Neuronal stem cell (in vitro differentiated cells): ENCODE data around the gene RLN3.
"Not testable (repeated sequence)": the region's sequence is repeated elsewhere in the genome, so short reads cannot be mapped to it uniquely, and the experiment has no call there.

Source experiments
- DNase-seq: peaks from one replicate; pipeline ENCODE4 v3.0.0-alpha.2; 2013; ENCODE audit warnings: low spot score
- H2AFZ ChIP-seq: one replicate; pipeline ENCODE4 v1.6.1; 2013; ENCODE audit warnings: mild to moderate bottlenecking, low read length, inconsistent platforms
- H2AK5ac ChIP-seq: 2 replicates; pipeline ENCODE4 v1.6.1; 2013; ENCODE audit warnings: low read depth, mild to moderate bottlenecking, inconsistent platforms, low read length, moderate library complexity, mixed read lengths
- H2BK120ac ChIP-seq: 2 replicates; pipeline ENCODE4 v1.6.1; 2013; ENCODE audit warnings: low read depth, mild to moderate bottlenecking, inconsistent platforms, low read length, moderate library complexity, mixed read lengths
- H2BK12ac ChIP-seq: one replicate; pipeline ENCODE4 v1.6.1; 2013; ENCODE audit warnings: low read length, inconsistent platforms
- H2BK15ac ChIP-seq: 2 replicates; pipeline ENCODE4 v1.6.1; 2013; ENCODE audit warnings: mild to moderate bottlenecking, low read length, inconsistent platforms, mixed read lengths
- H2BK5ac ChIP-seq: one replicate; pipeline ENCODE4 v1.6.1; 2013; ENCODE audit warnings: inconsistent platforms, mild to moderate bottlenecking, low read length, moderate library complexity
- H3K14ac ChIP-seq: one replicate; pipeline ENCODE4 v1.6.1; 2013; ENCODE audit warnings: low read length, inconsistent platforms
- H3K18ac ChIP-seq: 2 replicates; pipeline ENCODE4 v1.6.1; 2013; ENCODE audit warnings: low read length, inconsistent platforms
- H3K23ac ChIP-seq: 2 replicates; pipeline ENCODE4 v1.6.1; 2013; ENCODE audit warnings: low read depth, mild to moderate bottlenecking, mixed read lengths, low read length, inconsistent platforms; ENCODE audit not compliant: poor library complexity
- H3K27ac ChIP-seq: replicated peaks from 3 replicates; pipeline ENCODE4 v1.5.1; 2013; ENCODE audit warnings: low read length, inconsistent platforms
- H3K27me3 ChIP-seq, 3 experiments: 2 replicates each; pipeline ENCODE4 v1.6.1; 2013; ENCODE audit warnings: low read length in 3 of 3, mild to moderate bottlenecking in 2 of 3, inconsistent platforms in 1 of 3, low read depth in 1 of 3, mixed read lengths in 1 of 3, moderate library complexity in 1 of 3; ENCODE audit not compliant: control insufficient read depth in 3 of 3, insufficient read depth in 3 of 3
- H3K36me3 ChIP-seq, 2 donors: replicated peaks in 1 of 2; 2 replicates each; pipeline ENCODE4 v1.6.1; 2013; ENCODE audit warnings: low read length in 2 of 2; ENCODE audit not compliant: control insufficient read depth in 2 of 2, insufficient read depth in 2 of 2
- H3K4ac ChIP-seq: 2 replicates; pipeline ENCODE4 v1.6.1; 2013; ENCODE audit warnings: inconsistent platforms, mild to moderate bottlenecking, low read length, moderate library complexity
- H3K4me1 ChIP-seq, 2 donors: 1 replicate in 1 of 2; 2 replicates in 1 of 2; pipeline ENCODE4 v1.6.1; 2013; ENCODE audit warnings: low read length in 2 of 2, low read depth in 1 of 2; ENCODE audit not compliant: control insufficient read depth in 2 of 2, insufficient read depth in 1 of 2
- H3K4me2 ChIP-seq: one replicate; pipeline ENCODE4 v1.6.1; 2013; ENCODE audit warnings: mild to moderate bottlenecking, low read length, inconsistent platforms; ENCODE audit not compliant: insufficient read depth, poor library complexity, severe bottlenecking
- H3K4me3 ChIP-seq, 2 donors: 2 replicates each; pipeline ENCODE4 v1.5.1; 2013; ENCODE audit warnings: low read length in 2 of 2, mild to moderate bottlenecking in 2 of 2, inconsistent platforms in 1 of 2, moderate library complexity in 1 of 2
- H3K79me1 ChIP-seq: one replicate; pipeline ENCODE4 v1.6.1; 2013; ENCODE audit warnings: low read depth, mild to moderate bottlenecking, inconsistent platforms, low read length, moderate library complexity
- H3K9ac ChIP-seq: one replicate; pipeline ENCODE4 v1.6.1; 2013; ENCODE audit warnings: mild to moderate bottlenecking, low read depth, low read length, inconsistent platforms; ENCODE audit not compliant: poor library complexity
- H3K9me3 ChIP-seq, 2 donors: replicated peaks in 1 of 2; 2 replicates each; pipeline versions ENCODE3 to v1.6.1; 2013; ENCODE audit warnings: low read length in 2 of 2, mild to moderate bottlenecking in 2 of 2, inconsistent platforms in 1 of 2, low read depth in 1 of 2, mixed read lengths in 1 of 2, moderate library complexity in 1 of 2; ENCODE audit not compliant: control insufficient read depth in 2 of 2, insufficient read depth in 1 of 2
- H4K8ac ChIP-seq: one replicate; pipeline ENCODE4 v1.6.1; 2013; ENCODE audit warnings: low read depth, mild to moderate bottlenecking, inconsistent platforms, low read length, moderate library complexity
- H4K91ac ChIP-seq: one replicate; pipeline ENCODE4 v1.6.1; 2013; ENCODE audit warnings: low read length, low read depth, mild to moderate bottlenecking, inconsistent platforms; ENCODE audit not compliant: poor library complexity
- WGBS, 2 donors: extraction: QIAGEN DNeasy Blood & Tissue Kit; methylation state at CpG; one replicate each; pipeline ENCODE4 v1.1.7; 2013; ENCODE audit warnings: missing lambda C conversion rate in 2 of 2, mixed read lengths in 1 of 2; ENCODE audit not compliant: insufficient read length in 2 of 2, insufficient replicate concordance in 1 of 2; ENCODE audit errors: extremely low coverage in 2 of 2; 5-methylcytosine and 5-hydroxymethylcytosine counted together

RLN3 gene

GRCh38 chr19:14033946-14034345 is 6.0 kb downstream of the RLN3 start:
- Histone ChIP-seq H3K14ac (no peak overlapping the region), H2BK15ac (no peak overlapping the region), H3K4ac (no peak overlapping the region), H3K9ac (no peak overlapping the region), H3K9me3 (no peaks in the 10 kb centered on the region), H2AFZ (no peak overlapping the region), H2BK120ac (no peak overlapping the region), H4K8ac (no peak overlapping the region), H2BK12ac (no peak overlapping the region), H2AK5ac (no peak overlapping the region), H3K27me3 (peaks cover 0 to 13% (median 11%) of the 10 kb centered on the region in 3 experiments), H3K79me1 (no peaks in the 10 kb centered on the region), H3K4me3 (no peak overlapping the region), H3K23ac (no peak overlapping the region), H2BK5ac (no peak overlapping the region), H3K4me2 (no peak overlapping the region), H4K91ac (no peak overlapping the region), H3K4me1 (peaks cover 0 to 1% of the 10 kb centered on the region in 2 donors), H3K36me3 (no peaks in the 10 kb centered on the region), H3K27ac (no peak overlapping the region), H3K18ac (no peak overlapping the region)
- DNase-seq, result no peak
- no CpG with 5 or more reads among the region's 2 CpGs for WGBS, 2 donors

- H2BK12ac ChIP-seq, H3K27ac ChIP-seq, H3K79me1 ChIP-seq, H3K4me2 ChIP-seq, H4K91ac ChIP-seq, H2BK120ac ChIP-seq, H4K8ac ChIP-seq, H2AFZ ChIP-seq, H3K9me3 ChIP-seq, H3K4ac ChIP-seq, H2BK15ac ChIP-seq, H3K18ac ChIP-seq, H3K23ac ChIP-seq, H2BK5ac ChIP-seq, H3K36me3 ChIP-seq, H3K4me3 ChIP-seq, DNase-seq, H3K4me1 ChIP-seq, H3K14ac ChIP-seq, H3K9ac ChIP-seq, H2AK5ac ChIP-seq: not testable (repeated sequence)
- H3K27me3 ChIP-seq, result peaks cover 0 to 13% (median 10%) of the 10 kb centered on the region in 3 experiments
- WGBS, 2 donors, result no CpG with 5 or more reads among the region's 12 CpGs
Observed at GRCh38 chr19:14035159-14035558, 7.2 kb downstream of the RLN3 start.

GRCh38 chr19:14035706-14036105 is 7.8 kb downstream of the RLN3 start:
- Histone ChIP-seq H2AFZ (no peak overlapping the region), H3K4me1 (peaks cover 0 to 1% of the 10 kb centered on the region in 2 donors), H3K4ac (no peak overlapping the region), H3K27me3 (peaks cover 0 to 11% (median 5%) of the 10 kb centered on the region in 3 experiments), H3K4me2 (no peak overlapping the region), H2AK5ac (no peak overlapping the region), H3K14ac (no peak overlapping the region), H3K18ac (no peak overlapping the region), H3K27ac (no peak overlapping the region), H2BK5ac (no peak overlapping the region), H3K4me3 (no peak overlapping the region), H3K9ac (no peak overlapping the region), H2BK120ac (no peak overlapping the region), H3K9me3 (no peaks in the 10 kb centered on the region), H3K79me1 (no peaks in the 10 kb centered on the region), H4K8ac (no peak overlapping the region), H2BK15ac (no peak overlapping the region), H4K91ac (no peak overlapping the region), H3K36me3 (no peaks in the 10 kb centered on the region), H2BK12ac (no peak overlapping the region), H3K23ac (no peak overlapping the region)
- WGBS, 2 donors, result no CpG with 5 or more reads among the region's 7 CpGs
- no peak for DNase-seq

- Histone ChIP-seq H4K8ac (no peak overlapping the region), H3K27ac (no peak overlapping the region), H3K9ac (no peak overlapping the region), H2BK12ac (no peak overlapping the region), H3K36me3 (no peaks in the 10 kb centered on the region), H3K27me3 (no peaks in the 10 kb centered on the region), H2AFZ (no peak overlapping the region), H2BK15ac (no peak overlapping the region), H3K14ac (no peak overlapping the region), H3K4me1 (no peaks in the 10 kb centered on the region), H3K9me3 (no peaks in the 10 kb centered on the region), H3K23ac (no peak overlapping the region), H3K18ac (no peak overlapping the region), H3K4ac (no peak overlapping the region), H2BK120ac (no peak overlapping the region), H2BK5ac (no peak overlapping the region), H2AK5ac (no peak overlapping the region), H4K91ac (no peak overlapping the region), H3K4me2 (no peak overlapping the region), H3K79me1 (no peaks in the 10 kb centered on the region), H3K4me3 (no peak overlapping the region)
- WGBS, 2 donors, result no CpG with 5 or more reads among the region's 7 CpGs
- no peak for DNase-seq
Observed at GRCh38 chr19:14039181-14039580, 11.2 kb downstream of the RLN3 start.
